Transverse colon (tissue), 4 donors: ENCODE measurements around the gene SEMA4G.

Experiments used
- CTCF ChIP-seq, 5 experiments: fragments of 200-600 bp in 3 of 5; fragments of 450-650 bp in 2 of 5; sonication (generic) in 3 of 5; IDR thresholded peaks; 1 replicate in 2 of 5; 2 replicates in 3 of 5; pipeline ENCODE4 v1.5.1; 2016 to 2017; ENCODE audit warnings: antibody characterized with exemption in 5 of 5, inconsistent platforms in 3 of 5, mild to moderate bottlenecking in 2 of 5, moderate library complexity in 1 of 5
- EP300 ChIP-seq: sonication (generic); formaldehyde crosslinking; IDR thresholded peaks from one replicate; pipeline ENCODE4 v1.6.1; 2017; ENCODE audit warnings: antibody characterized with exemption, low read depth
- POLR2A ChIP-seq: fragments of 450-650 bp; IDR thresholded peaks from one replicate; pipeline ENCODE4 v1.6.1; 2016; ENCODE audit warnings: antibody characterized with exemption, mild to moderate bottlenecking, moderate library complexity
- POLR2AphosphoS5 ChIP-seq, 3 donors: sonication (generic); formaldehyde crosslinking; IDR thresholded peaks; one replicate each; pipeline ENCODE4 v1.6.1; 2016; ENCODE audit warnings: antibody characterized with exemption in 3 of 3

GRCh38 chr10:100977436-100977835 lies 8.1 kb downstream of the SEMA4G start:
- TF ChIP-seq EP300 (no peak), CTCF (IDR thresholded peaks at IDR 0.05) (no peak), POLR2AphosphoS5 (IDR thresholded peaks at IDR 0.05) (no peak), POLR2A (no peak)
